Body of pancreas (tissue), 4 donors: ENCODE measurements around the gene MRAP. TPM values are rescaled to one million over a fixed set of nuclear protein-coding genes. Genes with fewer than 3 reads are reported as not detected.

ENCODE experiments used
- ATAC-seq: fragments of 150-250 bp; one replicate; pipeline ENCODE4 v1.9.1; 2016
- DNase-seq, 4 donors: peaks; one replicate each; pipeline ENCODE4 v3.0.0-alpha.2; 2019
- H3K27ac ChIP-seq, 4 donors: fragments of 200-600 bp; sonication (generic); 1 replicate in 3 of 4; 2 replicates in 1 of 4; pipeline versions ENCODE4 v1.5.1 to v1.6.1; 2016 to 2019; ENCODE audit warnings: mild to moderate bottlenecking in 1 of 4, mixed read lengths in 1 of 4, moderate library complexity in 1 of 4
- H3K27me3 ChIP-seq, 2 donors: fragments of 200-600 bp; sonication (generic); one replicate each; pipeline ENCODE4 v1.6.0; 2016; ENCODE audit warnings: mild to moderate bottlenecking in 1 of 2
- H3K36me3 ChIP-seq, 2 donors: fragments of 200-600 bp; sonication (generic); replicated peaks in 1 of 2; 2 replicates each; pipeline ENCODE4 v1.5.1; 2016; ENCODE audit warnings: low read depth in 2 of 2; ENCODE audit not compliant: insufficient read depth in 1 of 2
- H3K4me1 ChIP-seq: fragments of 200-600 bp; sonication (generic); one replicate; pipeline ENCODE4 v1.6.0; 2016
- H3K4me3 ChIP-seq, 2 donors: fragments of 200-600 bp; sonication (generic); 1 replicate in 1 of 2; 2 replicates in 1 of 2; pipeline ENCODE4 v1.5.1; 2016 to 2019
- H3K9me3 ChIP-seq, 3 donors: fragments of 200-600 bp; sonication (generic); 1 replicate in 2 of 3; 2 replicates in 1 of 3; pipeline ENCODE4 v1.5.1; 2016
- CTCF ChIP-seq, 7 experiments: fragments of 450-650 bp in 4 of 7; fragments of 200-600 bp in 3 of 7; sonication (generic) in 3 of 7; IDR thresholded peaks; one replicate each; pipeline ENCODE4 v1.5.1; 2016 to 2019; ENCODE audit warnings: antibody characterized with exemption in 7 of 7
- POLR2A ChIP-seq, 3 donors: fragments of 450-650 bp; IDR thresholded peaks; one replicate each; pipeline ENCODE4 v1.6.1; 2016; ENCODE audit warnings: antibody characterized with exemption in 3 of 3, mild to moderate bottlenecking in 2 of 3
- WGBS, 2 donors: methylation state at CpG; one replicate each; pipeline ENCODE4 v1.1.5; 2017; 5-methylcytosine and 5-hydroxymethylcytosine counted together
- intact Hi-C: fragments of 100-400 bp; cut with DNase I; formaldehyde crosslinking; loops from one replicate; pipeline ENCODE4 v1.15.1; 2023
- total RNA-seq, 2 donors: library from RNA; depleted of rRNA; stranded (reverse); fragments of >200 nt; gene quantifications; one replicate each; pipeline ENCODE4 v1.1.0, GENCODE V29; 2016

The MRAP gene
- total RNA-seq, 2 donors from 2014 or later: 0.66 TPM; not detected in 1

GRCh38 chr21:32304998-32305397 lies 6.3 kb downstream of the MRAP start:
- Histone ChIP-seq H3K27me3 (no peaks in the 10 kb centered on the region), H3K36me3 (no peaks in the 10 kb centered on the region), H3K4me3 (no peak overlapping the region), H3K27ac (no peak overlapping the region), H3K4me1 (no peaks in the 10 kb centered on the region), H3K9me3 (no peaks in the 10 kb centered on the region)
- WGBS, 2 donors: 97 to 98% methylated on average over 7 of the region's 7 CpGs
- ATAC-seq: no peak
- DNase-seq: no peak
- no peak for TF ChIP-seq POLR2A (IDR thresholded peaks at IDR 0.05)
- intact Hi-C loops: no loop called here

GRCh38 chr21:32306021-32306780 lies 7.5 kb downstream of the MRAP start:
- no peak for ATAC-seq
- Histone ChIP-seq H3K27me3 (no peaks in the 10 kb centered on the region), H3K9me3 (no peaks in the 10 kb centered on the region), H3K4me3 (no peak overlapping the region), H3K36me3 (no peaks in the 10 kb centered on the region), H3K4me1 (no peaks in the 10 kb centered on the region), H3K27ac (no peak overlapping the region)
- 67 to 74% methylated on average over 20 to 22 of the region's 22 CpGs for WGBS, 2 donors
- DNase-seq: no peak
- TF ChIP-seq CTCF (IDR thresholded peaks at IDR 0.05) (no peak), POLR2A (IDR thresholded peaks at IDR 0.05) (no peak)
- intact Hi-C loops: no loop called here

- no peak for TF ChIP-seq POLR2A (IDR thresholded peaks at IDR 0.05)
- no peak for TF ChIP-seq CTCF (IDR thresholded peaks at IDR 0.05)
These were observed 9.1 kb downstream of the MRAP start for GRCh38 chr21:32307706-32308105.

GRCh38 chr21:32308696-32309095 lies 10.0 kb downstream of the MRAP start:
- H3K9me3 ChIP-seq: no peaks in the 10 kb centered on the region
- intact Hi-C loops: no loop called here

More at GRCh38 chr21:32307706-32308105, 9.1 kb downstream of the MRAP start:
- intact Hi-C loops: no loop called here
- no peak overlapping the region for H3K4me3 ChIP-seq
- ATAC-seq (no peak), DNase-seq (no peak)
- peaks cover 0 to 6% of the 10 kb centered on the region in 2 donors for H3K36me3 ChIP-seq
- 94 to 98% methylated on average over 4 of the region's 4 CpGs for WGBS, 2 donors
- H3K27ac ChIP-seq: no peak overlapping the region
- no peaks in the 10 kb centered on the region for H3K9me3 ChIP-seq
- no peaks in the 10 kb centered on the region for H3K27me3 ChIP-seq
- H3K4me1 ChIP-seq: no peaks in the 10 kb centered on the region

More at GRCh38 chr21:32308696-32309095, 10.0 kb downstream of the MRAP start:
- Histone ChIP-seq H3K4me3 (no peak overlapping the region), H3K27me3 (no peaks in the 10 kb centered on the region), H3K36me3 (peaks cover 0 to 9% of the 10 kb centered on the region in 2 donors), H3K4me1 (no peaks in the 10 kb centered on the region), H3K27ac (no peak overlapping the region)
- TF ChIP-seq CTCF (IDR thresholded peaks at IDR 0.05) (no peak), POLR2A (IDR thresholded peaks at IDR 0.05) (no peak)
- DNase-seq (no peak), ATAC-seq (no peak)
- 93 to 96% methylated on average over 5 to 10 of the region's 10 CpGs for WGBS, 2 donors
